ENCODE data around the gene MAS1. TPM values are rescaled to one million over a fixed set of nuclear protein-coding genes. Genes with fewer than 3 reads are reported as not detected.

Gene MAS1
- polyA plus RNA-seq, 1 donor = 0.01 TPM

DNA sequence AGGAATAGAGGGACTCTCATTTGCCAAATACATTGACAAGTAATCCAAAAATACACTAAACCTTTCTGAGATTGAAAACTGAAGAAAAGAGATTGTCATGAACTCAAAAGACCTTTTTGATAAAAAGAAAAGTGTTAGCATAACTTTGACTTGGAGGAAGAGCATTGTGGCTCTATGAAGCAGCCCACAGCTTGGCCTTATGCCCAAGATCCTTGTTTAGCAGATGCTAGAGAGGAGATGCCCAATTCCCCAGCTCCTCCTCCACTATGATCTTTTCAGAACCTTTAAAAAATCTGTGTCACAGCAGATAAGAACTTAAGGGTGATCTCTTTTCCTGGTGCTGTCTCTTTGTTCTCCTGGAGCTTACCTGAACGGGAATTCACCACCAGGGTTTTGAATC lies 42.3 kb downstream of the MAS1 start:
- WGBS (ENCODE audit: insufficient coverage, low lambda C conversion rate) = 100% methylated on average over 1 of the region's 1 CpG
- peaks cover 17% of the 10 kb centered on the region for H3K27me3 ChIP-seq (ENCODE audit: control insufficient read depth, insufficient read depth, low read length)
- no peak overlapping the region for H3K27ac ChIP-seq (ENCODE audit: low read length)
- H3K4me1 ChIP-seq (ENCODE audit: control insufficient read depth, insufficient read depth, low read length) = peaks cover 3% of the 10 kb centered on the region
- H3K9me3 ChIP-seq (ENCODE audit: control insufficient read depth, low read depth, low read length) = no peaks in the 10 kb centered on the region
- no peak for DNase-seq
- no peak overlapping the region for H3K4me3 ChIP-seq (ENCODE audit: low read length)
- no peaks in the 10 kb centered on the region for H3K36me3 ChIP-seq (ENCODE audit: control insufficient read depth, insufficient read depth, low read length)

DNA sequence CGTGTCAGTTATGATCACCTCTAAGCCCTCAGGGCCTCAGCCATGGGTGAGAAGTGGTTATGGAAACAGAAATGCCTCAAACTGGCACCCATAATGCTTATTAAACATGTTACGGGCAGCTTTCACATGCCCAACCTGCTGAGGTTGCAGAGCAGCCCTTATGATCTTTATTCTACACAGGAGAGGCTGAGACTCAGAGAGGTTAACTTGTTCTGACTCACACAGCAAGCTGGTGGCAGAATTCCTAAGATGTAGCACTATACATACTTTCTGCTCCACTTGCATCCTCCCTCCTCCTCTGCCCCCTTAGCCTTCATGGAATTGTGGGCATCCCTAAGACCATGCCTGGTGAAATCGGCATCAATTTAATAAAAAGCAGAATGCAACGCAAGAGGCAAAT lies 43.4 kb downstream of the MAS1 start:
- no peak for DNase-seq
- Histone ChIP-seq H3K4me1 (ENCODE audit: control insufficient read depth, insufficient read depth, low read length) (peaks cover 3% of the 10 kb centered on the region), H3K27me3 (ENCODE audit: control insufficient read depth, insufficient read depth, low read length) (peaks cover 17% of the 10 kb centered on the region), H3K36me3 (ENCODE audit: control insufficient read depth, insufficient read depth, low read length) (no peaks in the 10 kb centered on the region), H3K27ac (ENCODE audit: low read length) (no peak overlapping the region), H3K4me3 (ENCODE audit: low read length) (no peak overlapping the region), H3K9me3 (ENCODE audit: control insufficient read depth, low read depth, low read length) (no peaks in the 10 kb centered on the region)
- WGBS (ENCODE audit: insufficient coverage, low lambda C conversion rate) = no CpG with 5 or more reads among the region's 4 CpGs

DNA sequence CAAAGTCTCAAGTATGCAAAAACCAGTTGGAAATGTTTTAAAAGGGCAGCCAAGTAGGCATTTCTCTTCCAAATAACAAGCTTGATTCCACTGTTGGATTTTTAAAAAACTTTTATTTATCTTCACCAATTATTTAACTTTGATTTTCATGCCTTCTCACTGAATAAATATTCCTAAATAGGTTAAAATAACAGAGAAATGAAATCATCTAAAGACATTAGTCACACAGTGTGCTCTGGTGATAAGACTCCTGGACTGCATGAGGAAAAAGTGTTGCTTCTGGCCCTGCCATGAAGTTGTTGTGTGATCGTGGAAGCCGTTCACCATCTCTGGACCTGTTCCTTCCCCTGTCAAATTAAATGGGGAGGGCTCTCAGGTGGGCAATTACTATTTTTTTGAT lies 44.3 kb downstream of the MAS1 start:
- no peak for DNase-seq
- H3K27me3 ChIP-seq (ENCODE audit: control insufficient read depth, insufficient read depth, low read length) = peaks cover 17% of the 10 kb centered on the region
- H3K4me1 ChIP-seq (ENCODE audit: control insufficient read depth, insufficient read depth, low read length) = peaks cover under 1% of the 10 kb centered on the region
- H3K9me3 ChIP-seq (ENCODE audit: control insufficient read depth, low read depth, low read length) = no peaks in the 10 kb centered on the region
- no peaks in the 10 kb centered on the region for H3K36me3 ChIP-seq (ENCODE audit: control insufficient read depth, insufficient read depth, low read length)
- H3K27ac ChIP-seq (ENCODE audit: low read length) = no peak overlapping the region
- no CpG with 5 or more reads among the region's 2 CpGs for WGBS (ENCODE audit: insufficient coverage, low lambda C conversion rate)
- H3K4me3 ChIP-seq (ENCODE audit: low read length) = no peak overlapping the region

DNA sequence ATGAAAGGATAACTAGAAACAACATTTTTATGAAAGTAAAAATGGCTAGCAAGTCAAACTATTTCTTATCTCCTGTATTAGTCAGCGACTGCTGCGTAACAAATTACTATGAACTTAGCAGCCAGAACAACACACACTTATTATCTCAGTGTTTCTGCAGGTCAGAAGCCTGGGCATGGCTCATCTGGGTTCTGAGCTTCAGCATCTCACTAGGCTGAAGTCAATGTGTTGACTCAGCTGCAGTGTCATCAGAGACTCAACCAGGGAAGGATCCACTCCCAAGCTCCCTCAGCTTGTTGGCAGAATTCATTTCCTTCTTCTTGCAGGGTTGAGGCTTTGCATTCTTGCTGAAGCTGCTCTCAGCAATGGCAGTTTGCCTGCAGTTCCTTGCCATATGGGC lies 44.8 kb downstream of the MAS1 start:
- Histone ChIP-seq H3K27ac (ENCODE audit: low read length) (no peak overlapping the region), H3K4me3 (ENCODE audit: low read length) (no peak overlapping the region), H3K36me3 (ENCODE audit: control insufficient read depth, insufficient read depth, low read length) (no peaks in the 10 kb centered on the region), H3K9me3 (ENCODE audit: control insufficient read depth, low read depth, low read length) (no peaks in the 10 kb centered on the region), H3K27me3 (ENCODE audit: control insufficient read depth, insufficient read depth, low read length) (peaks cover 17% of the 10 kb centered on the region), H3K4me1 (ENCODE audit: control insufficient read depth, insufficient read depth, low read length) (no peaks in the 10 kb centered on the region)
- no peak for DNase-seq
- WGBS (ENCODE audit: insufficient coverage, low lambda C conversion rate) = no CpG with 5 or more reads among the region's 2 CpGs

GRCh38 chr6:159939591-159940016 lies 48.8 kb downstream of the MAS1 start:
- H3K27ac ChIP-seq (ENCODE audit: low read length) = no peak overlapping the region
- no peaks in the 10 kb centered on the region for H3K36me3 ChIP-seq (ENCODE audit: control insufficient read depth, insufficient read depth, low read length)
- WGBS (ENCODE audit: insufficient coverage, low lambda C conversion rate) = no CpG with 5 or more reads among the region's 6 CpGs
- DNase-seq = no peak
- H3K9me3 ChIP-seq (ENCODE audit: control insufficient read depth, low read depth, low read length) = peaks cover 4% of the 10 kb centered on the region
- no peak overlapping the region for H3K4me3 ChIP-seq (ENCODE audit: low read length)
- no peaks in the 10 kb centered on the region for H3K4me1 ChIP-seq (ENCODE audit: control insufficient read depth, insufficient read depth, low read length)
- H3K27me3 ChIP-seq (ENCODE audit: control insufficient read depth, insufficient read depth, low read length) = peaks cover 12% of the 10 kb centered on the region

Other genes starting within 250 kb of the MAS1 start
- 126 TPM for gene SOD2, start 197.7 kb upstream of the MAS1 start, polyA plus RNA-seq
- gene WTAP, start 163.5 kb upstream of the MAS1 start, polyA plus RNA-seq = 99.7 TPM
- 22.8 TPM for gene ACAT2, start 128.9 kb upstream of the MAS1 start, polyA plus RNA-seq
- 199 TPM for gene TCP1, start 101.4 kb upstream of the MAS1 start, polyA plus RNA-seq
- 64.4 TPM for gene MRPL18, start 100.5 kb upstream of the MAS1 start, polyA plus RNA-seq
- gene PNLDC1, start 90.7 kb upstream of the MAS1 start, polyA plus RNA-seq = 0.16 TPM
- gene IGF2R, start 78.1 kb downstream of the MAS1 start, polyA plus RNA-seq = 81.5 TPM
- 0.57 TPM for gene SLC22A1, start 230.8 kb downstream of the MAS1 start, polyA plus RNA-seq

Measured in large intestine (tissue), 3 donors.